Neural cell (in vitro differentiated cells): ENCODE measurements around the gene USP6NL. TPM values are rescaled to one million over a fixed set of nuclear protein-coding genes. Genes with fewer than 3 reads are reported as not detected.

Experiments used
- H2AFZ ChIP-seq: fragments of 200-600, 300-800 bp; sonication (generic), shearing (Covaris generic); 2 replicates; pipeline ENCODE4 v1.6.0; 2014; ENCODE audit warnings: low read depth, mild to moderate bottlenecking, antibody characterized with exemption, low read length, moderate library complexity
- H3F3A ChIP-seq: fragments of 200-600 bp; shearing (Covaris generic); 2 replicates; pipeline ENCODE4 v1.6.1; 2016; ENCODE audit warnings: mild to moderate bottlenecking, moderate library complexity, mixed read lengths, antibody characterized with exemption, low read length; ENCODE audit not compliant: insufficient read depth, poor library complexity, severe bottlenecking
- H3K27ac ChIP-seq: fragments of 200-600, 300-800 bp; sonication (generic), shearing (Covaris generic); 2 replicates; pipeline ENCODE4 v1.5.1; 2014; ENCODE audit warnings: mild to moderate bottlenecking, low read length, moderate library complexity
- H3K27me3 ChIP-seq: fragments of 300-800, 200-600 bp; sonication (generic), shearing (Covaris generic); 2 replicates; pipeline ENCODE4 v1.6.0; 2014; ENCODE audit warnings: mild to moderate bottlenecking, low read depth, low read length, moderate library complexity; ENCODE audit not compliant: insufficient read depth
- H3K36me3 ChIP-seq: fragments of 300-800, 200-600 bp; sonication (generic), shearing (Covaris generic); 2 replicates; pipeline ENCODE4 v1.5.1; 2014; ENCODE audit warnings: mild to moderate bottlenecking, antibody characterized with exemption, low read length, moderate library complexity; ENCODE audit not compliant: insufficient read depth
- H3K4me2 ChIP-seq: fragments of 300-800, 200-600 bp; sonication (generic), shearing (Covaris generic); 2 replicates; pipeline ENCODE4 v1.6.0; 2014; ENCODE audit warnings: mild to moderate bottlenecking, low read length
- H3K4me3 ChIP-seq: fragments of 300-800, 200-600 bp; sonication (generic), shearing (Covaris generic); 2 replicates; pipeline ENCODE4 v1.5.1; 2014; ENCODE audit warnings: mild to moderate bottlenecking, low read length, moderate library complexity
- H3K79me2 ChIP-seq: fragments of 200-600 bp; shearing (Covaris generic); replicated peaks from 2 replicates; pipeline ENCODE4 v1.6.0; 2014; ENCODE audit warnings: mild to moderate bottlenecking, low read length, moderate library complexity; ENCODE audit not compliant: insufficient read depth
- H3K9ac ChIP-seq: fragments of 300-800, 200-600 bp; sonication (generic), shearing (Covaris generic); 2 replicates; pipeline ENCODE4 v1.6.1; 2016; ENCODE audit warnings: mild to moderate bottlenecking, low read length, mixed read lengths
- H3K9me2 ChIP-seq: fragments of 200-600 bp; shearing (Covaris generic); 2 replicates; pipeline ENCODE4 v1.6.1; 2016; ENCODE audit warnings: mild to moderate bottlenecking, low read length, mixed read lengths; ENCODE audit not compliant: insufficient read depth
- H3K9me3 ChIP-seq: fragments of 200-600, 300-800 bp; sonication (generic), shearing (Covaris generic); 2 replicates; pipeline ENCODE4 v1.6.1; 2016; ENCODE audit warnings: mild to moderate bottlenecking, mixed run types, low read length, moderate library complexity, mixed read lengths
- H4K20me1 ChIP-seq: fragments of 200-600 bp; shearing (Covaris generic); 2 replicates; pipeline ENCODE4 v1.6.1; 2016; ENCODE audit warnings: mild to moderate bottlenecking, mixed run types; ENCODE audit not compliant: insufficient read depth
- CTCF ChIP-seq: fragments of 450-650 bp; IDR thresholded peaks from 2 replicates; pipeline ENCODE4 v1.5.1; 2014; ENCODE audit warnings: antibody characterized with exemption, mild to moderate bottlenecking, moderate library complexity; ENCODE audit not compliant: poor library complexity, severe bottlenecking
- EP300 ChIP-seq: fragments of 450-650 bp; conservative IDR thresholded peaks from 2 replicates; pipeline ENCODE4 v1.6.1; 2014; ENCODE audit warnings: antibody characterized with exemption, mild to moderate bottlenecking, moderate library complexity; ENCODE audit not compliant: poor library complexity, severe bottlenecking
- EZH2 ChIP-seq: fragments of 200-600, 300-800 bp; shearing (Covaris generic), sonication (generic); IDR thresholded peaks from 2 replicates; pipeline ENCODE4 v1.6.1; 2014; ENCODE audit warnings: antibody characterized with exemption, low read length, borderline replicate concordance, mild to moderate bottlenecking; ENCODE audit not compliant: insufficient read depth, poor library complexity, severe bottlenecking
- MXI1 ChIP-seq: fragments of 450-650 bp; conservative IDR thresholded peaks from 2 replicates; pipeline ENCODE4 v1.6.1; 2014; ENCODE audit warnings: antibody characterized with exemption, mild to moderate bottlenecking; ENCODE audit not compliant: poor library complexity, severe bottlenecking
- POLR2AphosphoS5 ChIP-seq: IDR thresholded peaks from 2 replicates; pipeline ENCODE4 v1.6.1; 2012
- RAD21 ChIP-seq: fragments of 450-650 bp; conservative IDR thresholded peaks from 2 replicates; pipeline ENCODE4 v1.6.1; 2014; ENCODE audit warnings: antibody characterized with exemption, mild to moderate bottlenecking, moderate library complexity
- SMC3 ChIP-seq: fragments of 450-650 bp; conservative IDR thresholded peaks from 2 replicates; pipeline ENCODE4 v1.6.1; 2014; ENCODE audit warnings: antibody characterized with exemption, mild to moderate bottlenecking, moderate library complexity; ENCODE audit not compliant: poor library complexity
- TAF1 ChIP-seq: IDR thresholded peaks from 2 replicates; pipeline ENCODE4 v1.6.1; 2012; ENCODE audit warnings: low read depth
- polyA plus RNA-seq: library from polyadenylated mRNA; depleted of rRNA; stranded (reverse); fragments of >200 nt; gene quantifications from 2 replicates; pipeline ENCODE4 v1.2.3, GENCODE V29; 2014
- TF ChIP-seq, protein P1 (sequence below): IDR thresholded peaks from 2 replicates; pipeline ENCODE4 v1.6.1; 2012; ENCODE audit warnings: borderline replicate concordance

The USP6NL gene
- polyA plus RNA-seq, 1 donor from 2014 or later = 39.9 TPM

DNA sequence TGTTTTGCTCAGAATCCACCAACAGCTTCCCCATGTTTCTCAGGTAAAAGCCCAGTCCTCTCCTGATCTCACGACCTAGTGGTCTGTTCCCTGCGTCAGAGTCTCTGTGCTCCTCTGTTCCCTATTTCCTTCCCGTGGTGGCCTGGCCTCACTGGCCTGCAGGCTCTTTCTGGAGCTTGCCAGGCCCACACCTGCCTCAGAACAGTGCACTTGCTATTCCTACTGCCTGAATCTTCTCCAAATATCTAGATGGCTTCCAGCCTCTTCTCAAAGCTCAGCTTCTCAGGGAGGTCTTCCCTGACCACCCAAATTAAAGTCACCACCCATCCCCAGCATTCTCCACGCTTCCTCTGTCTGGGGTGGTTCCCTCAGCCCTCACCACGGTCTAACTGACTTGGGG lies 165.3 kb downstream of the USP6NL start:
- no peaks in the 10 kb centered on the region for H4K20me1 ChIP-seq
- TF ChIP-seq EP300 (no peak), EZH2 (no peak), SMC3 (no peak), RAD21 (no peak), POLR2AphosphoS5 (no peak)
- TF ChIP-seq, protein P1, sequence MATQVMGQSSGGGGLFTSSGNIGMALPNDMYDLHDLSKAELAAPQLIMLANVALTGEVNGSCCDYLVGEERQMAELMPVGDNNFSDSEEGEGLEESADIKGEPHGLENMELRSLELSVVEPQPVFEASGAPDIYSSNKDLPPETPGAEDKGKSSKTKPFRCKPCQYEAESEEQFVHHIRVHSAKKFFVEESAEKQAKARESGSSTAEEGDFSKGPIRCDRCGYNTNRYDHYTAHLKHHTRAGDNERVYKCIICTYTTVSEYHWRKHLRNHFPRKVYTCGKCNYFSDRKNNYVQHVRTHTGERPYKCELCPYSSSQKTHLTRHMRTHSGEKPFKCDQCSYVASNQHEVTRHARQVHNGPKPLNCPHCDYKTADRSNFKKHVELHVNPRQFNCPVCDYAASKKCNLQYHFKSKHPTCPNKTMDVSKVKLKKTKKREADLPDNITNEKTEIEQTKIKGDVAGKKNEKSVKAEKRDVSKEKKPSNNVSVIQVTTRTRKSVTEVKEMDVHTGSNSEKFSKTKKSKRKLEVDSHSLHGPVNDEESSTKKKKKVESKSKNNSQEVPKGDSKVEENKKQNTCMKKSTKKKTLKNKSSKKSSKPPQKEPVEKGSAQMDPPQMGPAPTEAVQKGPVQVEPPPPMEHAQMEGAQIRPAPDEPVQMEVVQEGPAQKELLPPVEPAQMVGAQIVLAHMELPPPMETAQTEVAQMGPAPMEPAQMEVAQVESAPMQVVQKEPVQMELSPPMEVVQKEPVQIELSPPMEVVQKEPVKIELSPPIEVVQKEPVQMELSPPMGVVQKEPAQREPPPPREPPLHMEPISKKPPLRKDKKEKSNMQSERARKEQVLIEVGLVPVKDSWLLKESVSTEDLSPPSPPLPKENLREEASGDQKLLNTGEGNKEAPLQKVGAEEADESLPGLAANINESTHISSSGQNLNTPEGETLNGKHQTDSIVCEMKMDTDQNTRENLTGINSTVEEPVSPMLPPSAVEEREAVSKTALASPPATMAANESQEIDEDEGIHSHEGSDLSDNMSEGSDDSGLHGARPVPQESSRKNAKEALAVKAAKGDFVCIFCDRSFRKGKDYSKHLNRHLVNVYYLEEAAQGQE = no peak
- H3K79me2 ChIP-seq = no peaks in the 10 kb centered on the region
- H3K9me3 ChIP-seq = no peaks in the 10 kb centered on the region
- no peaks in the 10 kb centered on the region for H3F3A ChIP-seq
- no peak overlapping the region for H2AFZ ChIP-seq
- H3K27ac ChIP-seq = no peak overlapping the region
- H3K9ac ChIP-seq = no peak overlapping the region
- no peaks in the 10 kb centered on the region for H3K27me3 ChIP-seq
- no peak overlapping the region for H3K4me2 ChIP-seq
- H3K4me3 ChIP-seq = no peak overlapping the region
- H3K9me2 ChIP-seq = no peaks in the 10 kb centered on the region
- H3K36me3 ChIP-seq = no peaks in the 10 kb centered on the region

GRCh38 chr10:11444531-11445228 lies 166.8 kb downstream of the USP6NL start:
- Histone ChIP-seq H3F3A (no peaks in the 10 kb centered on the region), H3K27me3 (no peaks in the 10 kb centered on the region), H3K9me3 (no peaks in the 10 kb centered on the region), H4K20me1 (no peaks in the 10 kb centered on the region), H3K4me3 (no peak overlapping the region), H3K36me3 (no peaks in the 10 kb centered on the region), H3K9me2 (no peaks in the 10 kb centered on the region), H3K9ac (no peak overlapping the region), H3K4me2 (no peak overlapping the region), H2AFZ (no peak overlapping the region), H3K27ac (no peak overlapping the region), H3K79me2 (no peaks in the 10 kb centered on the region)
- TF ChIP-seq POLR2AphosphoS5 = no peak
- TF ChIP-seq CTCF = no peak
- TF ChIP-seq, protein P1 = no peak
- no peak for TF ChIP-seq EZH2
- TF ChIP-seq RAD21 = no peak
- no peak for TF ChIP-seq MXI1
- TF ChIP-seq EP300 = no peak
- no peak for TF ChIP-seq TAF1
- no peak for TF ChIP-seq SMC3
